OCI-LY1 (cell line): Measurements from ENCODE around the gene MAGEA2.
"Not testable (repeated sequence)": the region's sequence is repeated elsewhere in the genome, so short reads cannot be mapped to it uniquely, and the experiment has no call there.

Experiments
- H2AFZ ChIP-seq: fragments of 200-600 bp; sonication (generic), shearing (Covaris generic); 2 replicates; pipeline ENCODE4 v1.6.0; 2014; ENCODE audit warnings: antibody characterized with exemption, mild to moderate bottlenecking, low read length
- H3F3A ChIP-seq: fragments of 200-600 bp; sonication (generic), shearing (Covaris generic); 2 replicates; pipeline ENCODE4 v1.6.0; 2014; ENCODE audit warnings: mild to moderate bottlenecking, antibody characterized with exemption, low read length, moderate library complexity; ENCODE audit not compliant: insufficient read depth
- H3K27ac ChIP-seq: fragments of 200-600 bp; sonication (generic); 2 replicates; pipeline ENCODE4 v1.5.1; 2014; ENCODE audit warnings: low read length, mixed run types, mild to moderate bottlenecking, low read depth; ENCODE audit not compliant: poor library complexity, severe bottlenecking
- H3K27me3 ChIP-seq: fragments of 200-600 bp; sonication (generic); 2 replicates; pipeline ENCODE4 v1.6.0; 2014; ENCODE audit warnings: antibody characterized with exemption, mild to moderate bottlenecking, low read length, moderate library complexity; ENCODE audit not compliant: insufficient read depth
- H3K36me3 ChIP-seq: fragments of 200-600 bp; sonication (generic); 2 replicates; pipeline ENCODE4 v1.6.1; 2014; ENCODE audit warnings: mild to moderate bottlenecking, antibody characterized with exemption, low read length, moderate library complexity, mixed read lengths; ENCODE audit not compliant: insufficient read depth
- H3K4me1 ChIP-seq: fragments of 200-600 bp; sonication (generic); 2 replicates; pipeline ENCODE4 v1.5.1; 2014; ENCODE audit warnings: mild to moderate bottlenecking, low read length, moderate library complexity; ENCODE audit not compliant: insufficient read depth, severe bottlenecking
- H3K4me2 ChIP-seq: fragments of 200-600 bp; sonication (generic), shearing (Covaris generic); 2 replicates; pipeline ENCODE4 v1.6.1; 2014; ENCODE audit warnings: low read length
- H3K4me3 ChIP-seq: fragments of 200-600 bp; sonication (generic); 2 replicates; pipeline ENCODE4 v1.5.1; 2014; ENCODE audit warnings: low read length, low read depth, mild to moderate bottlenecking, mixed read lengths; ENCODE audit not compliant: poor library complexity, severe bottlenecking
- H3K79me2 ChIP-seq: fragments of 200-600 bp; shearing (Covaris generic); 2 replicates; pipeline ENCODE4 v1.6.1; 2016; ENCODE audit warnings: mixed run types, low read length, mixed read lengths; ENCODE audit not compliant: insufficient read depth
- H3K9ac ChIP-seq: fragments of 200-600 bp; sonication (generic), shearing (Covaris generic); 2 replicates; pipeline ENCODE4 v1.6.1; 2014; ENCODE audit warnings: mild to moderate bottlenecking, low read length, mixed read lengths
- H3K9me2 ChIP-seq: fragments of 200-600 bp; sonication (generic), shearing (Covaris generic); 2 replicates; pipeline ENCODE4 v1.6.1; 2014; ENCODE audit warnings: low read depth, mild to moderate bottlenecking, low read length, mixed read lengths
- H3K9me3 ChIP-seq: fragments of 200-600 bp; shearing (Covaris generic); 2 replicates; pipeline ENCODE4 v1.6.1; 2014; ENCODE audit warnings: low read length, mixed read lengths
- H4K20me1 ChIP-seq: fragments of 200-600 bp; sonication (generic), shearing (Covaris generic); 2 replicates; pipeline ENCODE4 v1.6.0; 2016; ENCODE audit warnings: mild to moderate bottlenecking, low read length; ENCODE audit not compliant: insufficient read depth
- EZH2 ChIP-seq: fragments of 200-600 bp; sonication (generic), shearing (Covaris generic); IDR thresholded peaks from 2 replicates; pipeline ENCODE4 v1.8.0; 2017; ENCODE audit warnings: borderline replicate concordance, mixed run types, mild to moderate bottlenecking, antibody characterized with exemption, low read length, moderate library complexity, mixed read lengths
- TF ChIP-seq, protein P1 (sequence below): fragments of 200-600 bp; sonication (generic), shearing (Covaris generic); IDR thresholded peaks from 2 replicates; pipeline ENCODE4 v1.5.1; 2017; ENCODE audit warnings: mild to moderate bottlenecking, antibody characterized with exemption, low read length, moderate library complexity, mixed read lengths

MAGEA2 gene

DNA sequence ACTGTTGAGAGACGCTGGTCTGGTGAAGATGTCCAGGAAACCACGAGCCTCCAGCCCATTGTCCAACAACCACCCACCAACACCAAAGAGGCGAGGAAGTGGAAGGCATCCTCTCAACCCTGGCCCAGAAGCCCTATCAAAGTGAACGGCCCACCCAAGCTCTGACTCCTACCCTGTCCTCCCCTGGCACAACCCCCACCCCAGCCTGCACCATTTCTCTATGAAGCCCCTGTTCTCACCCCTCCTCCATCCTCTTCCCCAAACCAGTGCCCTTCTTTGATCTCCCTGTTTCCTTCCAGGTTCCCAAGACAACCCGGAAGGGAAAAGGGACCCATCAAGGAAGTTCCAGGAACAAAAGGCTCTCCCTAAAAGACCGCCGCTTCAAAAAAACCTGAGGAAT is 5.9 kb upstream of the MAGEA2 start:
- not testable (repeated sequence) for H3K9me2 ChIP-seq, H3F3A ChIP-seq, H3K79me2 ChIP-seq, H3K27me3 ChIP-seq, H3K9ac ChIP-seq, H3K9me3 ChIP-seq, H3K4me2 ChIP-seq, H3K27ac ChIP-seq, H4K20me1 ChIP-seq, H3K4me3 ChIP-seq, H2AFZ ChIP-seq, H3K4me1 ChIP-seq, H3K36me3 ChIP-seq

GRCh38 chrX:152758918-152759317 is 5.3 kb upstream of the MAGEA2 start, which contains the start of gene CSAG3:
Gene CSAG3, plus strand, starts transcription at chrX:152759218.
- H3K4me2 ChIP-seq, H3F3A ChIP-seq, H3K9me3 ChIP-seq, H3K4me3 ChIP-seq, H3K4me1 ChIP-seq, H4K20me1 ChIP-seq, H3K79me2 ChIP-seq, H3K27me3 ChIP-seq, H3K9ac ChIP-seq, H3K27ac ChIP-seq, H3K36me3 ChIP-seq, H3K9me2 ChIP-seq, H2AFZ ChIP-seq: not testable (repeated sequence)

- not testable (repeated sequence) for H3K27me3 ChIP-seq, H3K9ac ChIP-seq, H3K9me3 ChIP-seq, H3F3A ChIP-seq, H3K4me1 ChIP-seq, H3K27ac ChIP-seq, H3K4me2 ChIP-seq, H3K9me2 ChIP-seq, H2AFZ ChIP-seq, H4K20me1 ChIP-seq, H3K36me3 ChIP-seq, H3K79me2 ChIP-seq, H3K4me3 ChIP-seq
Observed at GRCh38 chrX:152754871-152755270, 1.2 kb upstream of the MAGEA2 start.

- Histone ChIP-seq H3K9me2 (no peaks in the 10 kb centered on the region), H2AFZ (no peak overlapping the region), H3K9me3 (no peaks in the 10 kb centered on the region), H3K9ac (no peak overlapping the region), H3K79me2 (no peaks in the 10 kb centered on the region), H3K4me2 (no peak overlapping the region), H3K27ac (no peak overlapping the region), H3K36me3 (no peaks in the 10 kb centered on the region), H4K20me1 (no peaks in the 10 kb centered on the region), H3K4me1 (no peaks in the 10 kb centered on the region), H3F3A (no peaks in the 10 kb centered on the region), H3K27me3 (no peaks in the 10 kb centered on the region), H3K4me3 (no peak overlapping the region)
- TF ChIP-seq, protein P1, sequence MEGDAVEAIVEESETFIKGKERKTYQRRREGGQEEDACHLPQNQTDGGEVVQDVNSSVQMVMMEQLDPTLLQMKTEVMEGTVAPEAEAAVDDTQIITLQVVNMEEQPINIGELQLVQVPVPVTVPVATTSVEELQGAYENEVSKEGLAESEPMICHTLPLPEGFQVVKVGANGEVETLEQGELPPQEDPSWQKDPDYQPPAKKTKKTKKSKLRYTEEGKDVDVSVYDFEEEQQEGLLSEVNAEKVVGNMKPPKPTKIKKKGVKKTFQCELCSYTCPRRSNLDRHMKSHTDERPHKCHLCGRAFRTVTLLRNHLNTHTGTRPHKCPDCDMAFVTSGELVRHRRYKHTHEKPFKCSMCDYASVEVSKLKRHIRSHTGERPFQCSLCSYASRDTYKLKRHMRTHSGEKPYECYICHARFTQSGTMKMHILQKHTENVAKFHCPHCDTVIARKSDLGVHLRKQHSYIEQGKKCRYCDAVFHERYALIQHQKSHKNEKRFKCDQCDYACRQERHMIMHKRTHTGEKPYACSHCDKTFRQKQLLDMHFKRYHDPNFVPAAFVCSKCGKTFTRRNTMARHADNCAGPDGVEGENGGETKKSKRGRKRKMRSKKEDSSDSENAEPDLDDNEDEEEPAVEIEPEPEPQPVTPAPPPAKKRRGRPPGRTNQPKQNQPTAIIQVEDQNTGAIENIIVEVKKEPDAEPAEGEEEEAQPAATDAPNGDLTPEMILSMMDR = no peak
- TF ChIP-seq EZH2 = no peak
Observed at GRCh38 chrX:152738560-152738959, 15.1 kb downstream of the MAGEA2 start.

GRCh38 chrX:152736528-152736927 is 17.1 kb downstream of the MAGEA2 start:
- H3K4me3 ChIP-seq, H3K4me1 ChIP-seq, H3F3A ChIP-seq, H3K9me3 ChIP-seq, H3K79me2 ChIP-seq, H3K27ac ChIP-seq, H3K4me2 ChIP-seq, H3K9me2 ChIP-seq, H3K36me3 ChIP-seq, H3K27me3 ChIP-seq, H3K9ac ChIP-seq, H2AFZ ChIP-seq, H4K20me1 ChIP-seq: not testable (repeated sequence)
